Mesothelial cell of epicardium (in vitro differentiated cells): ENCODE measurements around the gene PCNT. TPM values are rescaled to one million over a fixed set of nuclear protein-coding genes. Genes with fewer than 3 reads are reported as not detected.
A peak's percentile ranks its signal among the peaks of the same experiment; 100 is the strongest.

ENCODE experiments used
- DNase-seq, 2 experiments: peaks; one replicate each; pipeline ENCODE4 v3.0.0; 2021; ENCODE audit warnings: low spot score in 2 of 2; ENCODE audit not compliant: unreplicated experiment in 2 of 2
- H3K27ac Mint-ChIP-seq: 2 replicates; pipeline ENCODE4 v1.8.0; 2021; ENCODE audit warnings: mixed read lengths
- H3K27me3 Mint-ChIP-seq: 2 replicates; pipeline ENCODE4 v1.8.0; 2021; ENCODE audit warnings: low read depth, mixed read lengths
- H3K36me3 Mint-ChIP-seq: 2 replicates; pipeline ENCODE4 v1.8.0; 2021; ENCODE audit warnings: mixed read lengths
- H3K4me1 Mint-ChIP-seq: 2 replicates; pipeline ENCODE4 v1.8.0; 2021; ENCODE audit warnings: mixed read lengths
- H3K4me3 Mint-ChIP-seq: 2 replicates; pipeline ENCODE4 v1.8.0; 2021; ENCODE audit warnings: mild to moderate bottlenecking, moderate library complexity, mixed read lengths
- H3K9me3 Mint-ChIP-seq: 2 replicates; pipeline ENCODE4 v1.8.0; 2021; ENCODE audit warnings: mixed read lengths
- total RNA-seq: library from RNA; stranded (reverse); gene quantifications from 3 replicates; pipeline ENCODE4 v1.2.1, GENCODE V29; 2021
- TF ChIP-seq, protein P1 (sequence below): fragments of 200-600 bp; sonication (generic); IDR thresholded peaks from one replicate; pipeline ENCODE4 v1.5.0; 2021; ENCODE audit warnings: antibody characterized with exemption; ENCODE audit not compliant: unreplicated experiment

Gene PCNT
- total RNA-seq, 1 donor from 2014 or later, result 41.8 TPM

DNA sequence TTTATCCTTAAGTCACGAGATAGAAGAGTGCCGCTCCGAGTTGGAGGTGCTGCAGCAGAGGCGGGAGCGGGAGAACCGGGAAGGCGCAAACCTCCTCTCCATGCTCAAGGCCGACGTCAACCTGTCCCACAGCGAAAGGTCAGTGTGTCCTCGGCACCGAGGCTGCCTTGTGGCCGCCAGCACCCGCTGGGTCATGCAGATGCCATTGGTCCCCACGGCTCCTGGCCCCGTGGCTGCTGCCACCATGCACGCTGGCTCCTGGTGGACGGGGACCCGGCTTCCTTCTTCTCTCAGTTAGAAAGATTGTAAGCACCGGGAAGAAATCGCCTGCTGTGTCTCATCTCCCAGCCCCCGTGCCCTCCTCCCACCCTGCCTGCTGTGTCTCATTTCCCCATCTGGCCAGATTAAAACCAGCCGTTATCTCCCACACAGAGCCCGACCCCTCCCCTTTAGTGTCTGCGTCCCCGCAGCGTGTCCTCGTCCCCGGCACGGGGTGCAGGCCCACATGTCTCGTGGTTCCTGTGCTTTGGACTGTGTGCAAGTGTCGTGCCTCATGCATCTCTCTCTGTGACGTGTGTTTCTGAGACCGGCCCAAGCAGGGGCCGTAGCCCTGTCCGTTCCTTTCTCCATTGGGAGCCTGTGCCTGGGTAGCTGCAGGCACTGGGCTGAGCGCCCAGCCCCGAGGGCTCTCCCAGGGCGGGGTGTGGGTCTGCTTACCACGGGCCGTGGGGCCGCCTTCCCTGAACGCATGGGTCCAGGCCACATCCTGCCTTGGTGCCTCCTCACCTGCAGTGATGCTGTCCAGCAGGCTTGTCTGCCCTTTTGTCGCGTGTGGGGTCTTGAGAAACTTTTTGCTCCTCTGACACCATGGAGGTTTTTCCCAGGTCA lies 62.1 kb downstream of the PCNT start:
- H3K9me3 Mint-ChIP-seq, result peaks cover 31% of the 10 kb centered on the region
- peak overlapping the region; percentile 22 for H3K4me3 Mint-ChIP-seq
- no peak for DNase-seq
- no peak overlapping the region for H3K27ac Mint-ChIP-seq
- peaks cover 49% of the 10 kb centered on the region for H3K36me3 Mint-ChIP-seq
- peaks cover 3% of the 10 kb centered on the region for H3K4me1 Mint-ChIP-seq
- H3K27me3 Mint-ChIP-seq, result no peaks in the 10 kb centered on the region
- TF ChIP-seq, protein P1, sequence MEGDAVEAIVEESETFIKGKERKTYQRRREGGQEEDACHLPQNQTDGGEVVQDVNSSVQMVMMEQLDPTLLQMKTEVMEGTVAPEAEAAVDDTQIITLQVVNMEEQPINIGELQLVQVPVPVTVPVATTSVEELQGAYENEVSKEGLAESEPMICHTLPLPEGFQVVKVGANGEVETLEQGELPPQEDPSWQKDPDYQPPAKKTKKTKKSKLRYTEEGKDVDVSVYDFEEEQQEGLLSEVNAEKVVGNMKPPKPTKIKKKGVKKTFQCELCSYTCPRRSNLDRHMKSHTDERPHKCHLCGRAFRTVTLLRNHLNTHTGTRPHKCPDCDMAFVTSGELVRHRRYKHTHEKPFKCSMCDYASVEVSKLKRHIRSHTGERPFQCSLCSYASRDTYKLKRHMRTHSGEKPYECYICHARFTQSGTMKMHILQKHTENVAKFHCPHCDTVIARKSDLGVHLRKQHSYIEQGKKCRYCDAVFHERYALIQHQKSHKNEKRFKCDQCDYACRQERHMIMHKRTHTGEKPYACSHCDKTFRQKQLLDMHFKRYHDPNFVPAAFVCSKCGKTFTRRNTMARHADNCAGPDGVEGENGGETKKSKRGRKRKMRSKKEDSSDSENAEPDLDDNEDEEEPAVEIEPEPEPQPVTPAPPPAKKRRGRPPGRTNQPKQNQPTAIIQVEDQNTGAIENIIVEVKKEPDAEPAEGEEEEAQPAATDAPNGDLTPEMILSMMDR, result no peak

DNA sequence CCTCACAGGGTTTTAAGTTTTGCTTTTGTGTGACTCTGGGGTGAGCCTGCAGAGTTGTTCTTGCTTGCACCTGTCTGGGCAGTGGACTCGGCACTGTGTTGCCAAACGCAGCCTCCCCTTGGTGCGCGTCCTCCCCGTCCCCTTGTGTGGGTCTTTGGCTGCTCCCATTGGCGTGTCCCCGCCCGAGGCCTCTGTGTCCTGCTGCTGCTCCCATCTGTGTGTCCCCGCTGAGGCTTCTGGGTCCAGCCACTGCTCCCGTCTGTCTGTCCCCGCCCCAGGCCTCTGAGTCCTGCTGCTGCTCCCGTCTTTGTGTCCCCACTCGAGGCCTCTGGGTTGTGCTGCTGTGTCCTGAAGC lies 62.8 kb downstream of the PCNT start:
- Mint-ChIP-seq H3K36me3 (peaks cover 45% of the 10 kb centered on the region), H3K27me3 (no peaks in the 10 kb centered on the region), H3K9me3 (peaks cover 29% of the 10 kb centered on the region), H3K4me1 (peaks cover 3% of the 10 kb centered on the region), H3K27ac (peak overlapping the region; percentile 21), H3K4me3 (no peak overlapping the region)
- DNase-seq, result no peak
- TF ChIP-seq, protein P1, result no peak

DNA sequence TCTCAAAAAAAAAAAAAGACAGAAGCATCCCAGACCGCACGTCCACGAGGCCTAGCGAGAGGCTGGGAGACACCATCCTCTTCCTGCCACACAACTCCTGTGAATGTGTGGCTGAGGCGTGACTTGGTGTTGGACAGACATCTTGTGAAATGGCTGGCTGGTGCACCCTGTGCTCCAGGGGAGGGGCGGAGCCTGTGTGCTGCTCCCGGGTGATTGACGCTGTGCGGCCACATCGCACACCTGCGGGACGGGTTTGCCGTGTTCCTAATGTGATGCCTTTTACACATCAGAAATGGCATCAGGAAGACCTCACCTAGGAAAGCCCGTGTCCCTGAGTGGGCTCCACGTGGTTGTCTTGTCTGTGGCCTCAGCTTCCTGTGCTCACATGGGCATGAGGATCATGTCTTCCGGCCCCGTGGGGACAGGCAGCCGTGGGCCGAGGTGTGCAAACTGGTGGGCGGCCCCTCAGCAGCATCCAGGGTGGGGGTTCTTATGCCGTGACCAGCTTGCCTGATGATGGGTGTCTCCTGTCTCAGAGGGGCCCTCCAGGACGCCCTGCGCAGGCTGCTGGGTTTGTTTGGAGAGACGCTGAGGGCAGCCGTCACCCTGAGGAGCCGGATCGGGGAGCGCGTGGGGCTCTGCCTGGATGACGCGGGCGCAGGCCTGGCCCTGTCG lies 64.4 kb downstream of the PCNT start:
- Mint-ChIP-seq H3K4me1 (peaks cover 3% of the 10 kb centered on the region), H3K9me3 (peaks cover 13% of the 10 kb centered on the region), H3K4me3 (no peak overlapping the region), H3K36me3 (peaks cover 34% of the 10 kb centered on the region), H3K27me3 (no peaks in the 10 kb centered on the region), H3K27ac (no peak overlapping the region)
- no peak for DNase-seq
- TF ChIP-seq, protein P1, result no peak

DNA sequence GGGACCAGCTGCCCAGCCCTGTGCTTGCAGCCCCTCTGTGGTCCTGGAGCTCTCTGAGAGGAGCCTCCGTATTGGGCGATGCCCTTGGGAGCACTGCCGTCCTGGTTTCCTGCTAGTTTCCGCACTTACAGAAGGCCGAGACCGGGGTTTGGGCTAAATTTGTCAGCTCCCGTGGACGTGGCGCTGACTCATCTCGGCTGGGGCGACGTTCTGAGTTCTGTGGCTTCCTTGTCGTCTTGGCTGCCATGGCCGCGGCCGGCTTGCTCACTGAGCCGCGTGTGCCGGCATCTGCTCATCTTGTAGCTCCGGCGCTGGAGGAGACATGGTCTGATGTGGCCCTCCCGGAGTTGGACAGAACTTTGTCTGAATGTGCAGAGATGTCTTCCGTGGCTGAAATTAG lies 64.9 kb downstream of the PCNT start:
- Mint-ChIP-seq H3K27me3 (no peaks in the 10 kb centered on the region), H3K9me3 (peaks cover 8% of the 10 kb centered on the region), H3K36me3 (peaks cover 28% of the 10 kb centered on the region), H3K4me1 (peaks cover 3% of the 10 kb centered on the region), H3K27ac (no peak overlapping the region), H3K4me3 (no peak overlapping the region)
- no peak for DNase-seq
- TF ChIP-seq, protein P1, result no peak

DNA sequence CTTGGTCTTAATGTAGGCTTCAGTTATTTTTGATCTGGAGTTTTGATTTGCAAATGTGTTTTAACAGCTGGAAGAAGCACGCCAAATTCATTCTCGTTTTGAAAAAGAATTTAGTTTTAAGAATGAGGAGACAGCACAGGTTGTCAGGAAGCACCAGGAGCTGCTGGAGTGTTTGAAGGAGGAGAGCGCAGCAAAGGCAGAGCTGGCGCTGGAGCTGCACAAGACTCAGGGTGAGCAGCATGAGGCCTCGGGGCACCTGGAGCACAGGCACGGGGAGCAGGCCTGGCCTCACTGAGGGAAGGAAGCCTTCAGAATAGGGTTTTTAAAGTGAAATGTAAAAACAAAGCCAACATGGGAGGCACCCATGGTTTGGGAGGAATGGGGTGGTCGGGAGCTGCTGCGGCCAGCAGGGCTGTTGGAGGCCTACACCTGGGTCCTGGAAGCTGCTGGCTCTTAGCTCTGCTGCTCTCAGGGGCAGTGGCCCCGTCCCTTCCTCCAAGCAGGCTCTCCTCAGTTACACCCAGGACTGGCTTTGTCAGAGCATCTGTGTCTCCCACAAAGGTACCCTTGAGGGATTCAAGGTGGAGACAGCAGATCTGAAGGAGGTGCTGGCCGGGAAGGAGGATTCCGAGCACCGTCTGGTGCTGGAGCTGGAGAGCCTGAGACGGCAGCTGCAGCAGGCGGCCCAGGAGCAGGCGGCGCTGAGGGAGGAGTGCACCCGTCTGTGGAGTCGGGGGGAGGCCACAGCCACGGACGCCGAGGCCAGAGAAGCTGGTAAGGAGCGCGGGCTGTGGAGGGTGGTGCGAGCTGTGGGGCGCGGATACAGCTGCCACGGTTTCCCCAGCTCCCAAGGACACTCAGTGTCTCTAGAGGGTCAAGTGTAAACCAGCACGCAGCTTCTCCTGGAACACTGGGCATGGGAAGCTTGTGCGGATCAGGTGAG lies 66.9 kb downstream of the PCNT start:
- DNase-seq, result no peak
- Mint-ChIP-seq H3K9me3 (no peaks in the 10 kb centered on the region), H3K36me3 (peaks cover 12% of the 10 kb centered on the region), H3K27me3 (no peaks in the 10 kb centered on the region), H3K27ac (no peak overlapping the region), H3K4me1 (peaks cover 3% of the 10 kb centered on the region), H3K4me3 (no peak overlapping the region)
- TF ChIP-seq, protein P1, result no peak
